WTC11 (cell line): ENCODE results near the gene HPSE2. TPM values are rescaled to one million over a fixed set of nuclear protein-coding genes. Genes with fewer than 3 reads are reported as not detected.

Experiments
- ATAC-seq: fragments of 200-7000 bp; cut with Tn5 transposase; 2 replicates; pipeline ENCODE4 v1.10.0; 2021; ENCODE audit warnings: mild to moderate bottlenecking, moderate library complexity
- CTCF ChIA-PET: fragments of 300-600 bp; sonication (Branson Sonifier 250); formaldehyde crosslinking; loops from one replicate; lab custom pipeline; 2021; ENCODE audit warnings: antibody characterized with exemption; lab: Charles Lee
- POLR2A ChIA-PET: fragments of 350-600 bp; sonication (Branson Sonifier 250); formaldehyde crosslinking; loops from one replicate; lab custom pipeline; 2021; ENCODE audit warnings: antibody characterized with exemption; lab: Charles Lee
- DNase-seq: peaks from one replicate; pipeline ENCODE4 v3.0.0; 2021; ENCODE audit warnings: low spot score
- H3K27ac Mint-ChIP-seq: 2 replicates; pipeline ENCODE4 v1.8.0; 2021; ENCODE audit warnings: mixed read lengths
- H3K27me3 Mint-ChIP-seq: 2 replicates; pipeline ENCODE4 v1.8.0; 2021; ENCODE audit warnings: low read depth, mild to moderate bottlenecking, moderate library complexity, mixed read lengths
- H3K36me3 Mint-ChIP-seq: 2 replicates; pipeline ENCODE4 v1.8.0; 2021; ENCODE audit warnings: mixed read lengths
- H3K4me1 Mint-ChIP-seq: 2 replicates; pipeline ENCODE4 v1.8.0; 2022; ENCODE audit warnings: mixed read lengths
- H3K4me3 Mint-ChIP-seq: 2 replicates; pipeline ENCODE4 v1.8.0; 2021; ENCODE audit warnings: mild to moderate bottlenecking, moderate library complexity, mixed read lengths
- H3K9me3 Mint-ChIP-seq: 2 replicates; pipeline ENCODE4 v1.8.0; 2021; ENCODE audit warnings: mixed read lengths
- CTCF ChIP-seq: fragments of 200-600 bp; IDR thresholded peaks from 2 replicates; pipeline ENCODE4 v1.8.0; 2022; ENCODE audit warnings: antibody characterized with exemption
- E2F5 ChIP-seq: sonication (generic); formaldehyde crosslinking; IDR thresholded peaks from 2 replicates; pipeline ENCODE4 v1.8.1; 2022; ENCODE audit warnings: mild to moderate bottlenecking, moderate library complexity, missing genetic modification reagents
- ETV6 ChIP-seq: sonication (generic); formaldehyde crosslinking; IDR thresholded peaks from 2 replicates; pipeline ENCODE4 v1.8.1; 2022; ENCODE audit warnings: mild to moderate bottlenecking, missing genetic modification reagents
- HMGXB4 ChIP-seq: sonication (generic); formaldehyde crosslinking; IDR thresholded peaks from 2 replicates; pipeline ENCODE4 v1.8.1; 2023; ENCODE audit warnings: mild to moderate bottlenecking, moderate library complexity, missing genetic modification reagents
- PRRX2 ChIP-seq: fragments of 250-450 bp; sonication (Bioruptor Pico); IDR thresholded peaks from 2 replicates; pipeline ENCODE4 v1.8.0; 2021; ENCODE audit warnings: mild to moderate bottlenecking
- ZBTB21 ChIP-seq: sonication (generic); formaldehyde crosslinking; IDR thresholded peaks from 2 replicates; pipeline ENCODE4 v1.8.1; 2023; ENCODE audit warnings: mild to moderate bottlenecking, missing genetic modification reagents, borderline replicate concordance
- ZNF232 ChIP-seq: sonication (generic); formaldehyde crosslinking; IDR thresholded peaks from 2 replicates; pipeline ENCODE4 v1.8.0; 2022; ENCODE audit warnings: mild to moderate bottlenecking, missing genetic modification reagents
- ZSCAN18 ChIP-seq: fragments of 250-450 bp; sonication (Bioruptor Pico); IDR thresholded peaks from 2 replicates; pipeline ENCODE4 v2.1.2; 2022; ENCODE audit warnings: mild to moderate bottlenecking, moderate library complexity
- total RNA-seq: library from RNA; stranded (reverse); gene quantifications from 3 replicates; pipeline ENCODE4 v1.2.3, GENCODE V29; 2021
- TF ChIP-seq, protein P1 (sequence below): sonication (generic); formaldehyde crosslinking; IDR thresholded peaks from 2 replicates; pipeline ENCODE4 v1.8.0; 2023; ENCODE audit warnings: missing genetic modification reagents, mild to moderate bottlenecking, borderline replicate concordance
- TF ChIP-seq, protein P2 (sequence below): fragments of 250-450 bp; sonication (Bioruptor Pico); IDR thresholded peaks from 2 replicates; pipeline ENCODE4 v1.9.0; 2021; ENCODE audit warnings: moderate library complexity, mild to moderate bottlenecking, inconsistent platforms, borderline replicate concordance

Gene HPSE2
- total RNA-seq, 1 experiment from 2014 or later, result 0.66 TPM

GRCh38 chr10:98425511-98426352 is 809.9 kb downstream of the HPSE2 start:
- no peak for TF ChIP-seq HMGXB4 (CRISPR knock-in tag)
- no peak for TF ChIP-seq PRRX2 (CRISPR knock-in tag)
- TF ChIP-seq ZBTB21 (CRISPR knock-in tag), result no peak
- TF ChIP-seq CTCF, result peak; percentile 82
- TF ChIP-seq ETV6, result peak; percentile 62; the same call in 1 of the 2 replicates
- TF ChIP-seq, all 79 proteins: peak for 2
- no peaks in the 10 kb centered on the region for H3K9me3 Mint-ChIP-seq
- DNase-seq, result peak; percentile 83
- H3K4me3 Mint-ChIP-seq, result no peak overlapping the region
- H3K27ac Mint-ChIP-seq, result no peak overlapping the region
- ChIA-PET CTCF (interaction anchor here (0.5 to 3.5 kb wide), 44 partner anchors 8 to 1870 kb away, joined by 3 to 37 read pairs (median 4); partner anchors contain the start of gene PYROXD2), POLR2A (no interaction called here)
- H3K4me1 Mint-ChIP-seq, result no peaks in the 10 kb centered on the region
- ATAC-seq, result peak; percentile 88
- peaks cover 7% of the 10 kb centered on the region for H3K36me3 Mint-ChIP-seq
- no peaks in the 10 kb centered on the region for H3K27me3 Mint-ChIP-seq

- TF ChIP-seq ZSCAN18 (CRISPR knock-in tag), result no peak
- TF ChIP-seq PRRX2 (CRISPR knock-in tag), result no peak
- no peak for TF ChIP-seq CTCF
- no peak for TF ChIP-seq E2F5 (CRISPR knock-in tag)
- TF ChIP-seq, protein P1, sequence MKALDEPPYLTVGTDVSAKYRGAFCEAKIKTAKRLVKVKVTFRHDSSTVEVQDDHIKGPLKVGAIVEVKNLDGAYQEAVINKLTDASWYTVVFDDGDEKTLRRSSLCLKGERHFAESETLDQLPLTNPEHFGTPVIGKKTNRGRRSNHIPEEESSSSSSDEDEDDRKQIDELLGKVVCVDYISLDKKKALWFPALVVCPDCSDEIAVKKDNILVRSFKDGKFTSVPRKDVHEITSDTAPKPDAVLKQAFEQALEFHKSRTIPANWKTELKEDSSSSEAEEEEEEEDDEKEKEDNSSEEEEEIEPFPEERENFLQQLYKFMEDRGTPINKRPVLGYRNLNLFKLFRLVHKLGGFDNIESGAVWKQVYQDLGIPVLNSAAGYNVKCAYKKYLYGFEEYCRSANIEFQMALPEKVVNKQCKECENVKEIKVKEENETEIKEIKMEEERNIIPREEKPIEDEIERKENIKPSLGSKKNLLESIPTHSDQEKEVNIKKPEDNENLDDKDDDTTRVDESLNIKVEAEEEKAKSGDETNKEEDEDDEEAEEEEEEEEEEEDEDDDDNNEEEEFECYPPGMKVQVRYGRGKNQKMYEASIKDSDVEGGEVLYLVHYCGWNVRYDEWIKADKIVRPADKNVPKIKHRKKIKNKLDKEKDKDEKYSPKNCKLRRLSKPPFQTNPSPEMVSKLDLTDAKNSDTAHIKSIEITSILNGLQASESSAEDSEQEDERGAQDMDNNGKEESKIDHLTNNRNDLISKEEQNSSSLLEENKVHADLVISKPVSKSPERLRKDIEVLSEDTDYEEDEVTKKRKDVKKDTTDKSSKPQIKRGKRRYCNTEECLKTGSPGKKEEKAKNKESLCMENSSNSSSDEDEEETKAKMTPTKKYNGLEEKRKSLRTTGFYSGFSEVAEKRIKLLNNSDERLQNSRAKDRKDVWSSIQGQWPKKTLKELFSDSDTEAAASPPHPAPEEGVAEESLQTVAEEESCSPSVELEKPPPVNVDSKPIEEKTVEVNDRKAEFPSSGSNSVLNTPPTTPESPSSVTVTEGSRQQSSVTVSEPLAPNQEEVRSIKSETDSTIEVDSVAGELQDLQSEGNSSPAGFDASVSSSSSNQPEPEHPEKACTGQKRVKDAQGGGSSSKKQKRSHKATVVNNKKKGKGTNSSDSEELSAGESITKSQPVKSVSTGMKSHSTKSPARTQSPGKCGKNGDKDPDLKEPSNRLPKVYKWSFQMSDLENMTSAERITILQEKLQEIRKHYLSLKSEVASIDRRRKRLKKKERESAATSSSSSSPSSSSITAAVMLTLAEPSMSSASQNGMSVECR, result no peak
- TF ChIP-seq, protein P2, sequence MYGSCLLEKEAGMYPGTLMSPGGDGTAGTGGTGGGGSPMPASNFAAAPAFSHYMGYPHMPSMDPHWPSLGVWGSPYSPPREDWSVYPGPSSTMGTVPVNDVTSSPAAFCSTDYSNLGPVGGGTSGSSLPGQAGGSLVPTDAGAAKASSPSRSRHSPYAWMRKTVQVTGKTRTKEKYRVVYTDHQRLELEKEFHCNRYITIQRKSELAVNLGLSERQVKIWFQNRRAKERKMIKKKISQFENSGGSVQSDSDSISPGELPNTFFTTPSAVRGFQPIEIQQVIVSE (CRISPR knock-in tag), result no peak
- TF ChIP-seq ZNF232, result no peak
Measured at GRCh38 chr10:98424295-98425254, 811.1 kb downstream of the HPSE2 start.

More at GRCh38 chr10:98424295-98425254, 811.1 kb downstream of the HPSE2 start:
- CTCF ChIA-PET, result interaction anchor here (0.6 to 3.5 kb wide), 48 partner anchors 8 to 852 kb away, joined by 3 to 37 read pairs (median 4); partner anchors contain the start of genes LOXL4 and PYROXD2
- Mint-ChIP-seq H3K27ac (no peak overlapping the region), H3K9me3 (no peaks in the 10 kb centered on the region), H3K4me3 (no peak overlapping the region), H3K36me3 (peaks cover 2% of the 10 kb centered on the region; the same call in 1 of the 2 replicates), H3K4me1 (no peaks in the 10 kb centered on the region), H3K27me3 (no peaks in the 10 kb centered on the region)
- DNase-seq (no peak), ATAC-seq (no peak)
- POLR2A ChIA-PET, result interaction anchor here (0.6 kb wide), 1 partner anchor 10 kb away, joined by 3 read pairs; the partner anchor contains the start of gene PYROXD2
